IMR-90 (cell line): ENCODE results near the gene TM2D3. TPM values are rescaled to one million over a fixed set of nuclear protein-coding genes. Genes with fewer than 3 reads are reported as not detected.

ENCODE experiments used
- ATAC-seq: fragments of 200-7000 bp; cut with Tn5 transposase; 2 replicates; pipeline ENCODE4 v1.9.1; 2020; ENCODE audit warnings: low read depth, mild to moderate bottlenecking, moderate library complexity
- BruUV-seq: library from RNA; stranded (reverse); fragments of 400-500 nt; replicated peaks from 2 replicates; lab custom pipeline; 2021; lab: Mats Ljungman, UMichigan
- CTCF ChIA-PET: fragments of 300-600 bp; formaldehyde crosslinking; extraction: SDS; loops from one replicate; lab custom pipeline; 2021; ENCODE audit warnings: antibody characterized with exemption; lab: Yijun Ruan, JAX
- POLR2A ChIA-PET: fragments of 300-600 bp; sonication (Branson Sonifier 250); formaldehyde crosslinking; loops from one replicate; lab custom pipeline; 2022; ENCODE audit warnings: antibody characterized with exemption; ENCODE audit not compliant: unreplicated experiment; lab: Charles Lee
- DNase-seq: peaks from one replicate; pipeline ENCODE4 v3.0.0; 2013
- H2AFZ ChIP-seq: replicated peaks from 2 replicates; pipeline ENCODE3; 2013; ENCODE audit warnings: low read length, mild to moderate bottlenecking; ENCODE audit not compliant: poor library complexity
- H2AK5ac ChIP-seq: 2 replicates; pipeline ENCODE4 v1.6.1; 2013; ENCODE audit warnings: low read depth, low read length, inconsistent platforms
- H2AK9ac ChIP-seq: replicated peaks from 2 replicates; pipeline ENCODE3; 2013; ENCODE audit warnings: mild to moderate bottlenecking, low read depth, low read length, moderate library complexity; ENCODE audit not compliant: poor library complexity
- H2BK120ac ChIP-seq: 2 replicates; pipeline ENCODE4 v1.6.1; 2013; ENCODE audit warnings: low read depth, low read length, inconsistent platforms
- H2BK15ac ChIP-seq: 3 replicates; pipeline ENCODE4 v1.6.1; 2013; ENCODE audit warnings: low read depth, low read length, inconsistent platforms
- H2BK20ac ChIP-seq: 2 replicates; pipeline ENCODE4 v1.6.1; 2013; ENCODE audit warnings: low read depth, mild to moderate bottlenecking, inconsistent platforms, low read length, moderate library complexity
- H2BK5ac ChIP-seq: 2 replicates; pipeline ENCODE4 v1.6.1; 2013; ENCODE audit warnings: mild to moderate bottlenecking, low read depth, low read length, inconsistent platforms; ENCODE audit not compliant: poor library complexity, severe bottlenecking
- H3K14ac ChIP-seq: replicated peaks from 2 replicates; pipeline ENCODE4 v1.6.1; 2013; ENCODE audit warnings: low read depth, low read length, inconsistent platforms
- H3K18ac ChIP-seq: 2 replicates; pipeline ENCODE4 v1.6.1; 2013; ENCODE audit warnings: low read depth, low read length, control low read depth
- H3K23ac ChIP-seq: 2 replicates; pipeline ENCODE4 v1.6.1; 2013; ENCODE audit warnings: low read depth, low read length, inconsistent platforms
- H3K27ac ChIP-seq: 2 replicates; pipeline ENCODE4 v1.5.1; 2013; ENCODE audit warnings: mild to moderate bottlenecking, control low read depth, low read length; ENCODE audit not compliant: insufficient read depth
- H3K27me3 ChIP-seq: 2 replicates; pipeline ENCODE4 v1.6.1; 2013; ENCODE audit warnings: low read length; ENCODE audit not compliant: control insufficient read depth, insufficient read depth
- H3K36me3 ChIP-seq: 2 replicates; pipeline ENCODE4 v1.6.1; 2013; ENCODE audit warnings: low read length, mixed read lengths; ENCODE audit not compliant: control insufficient read depth, insufficient read depth
- H3K4ac ChIP-seq: 2 replicates; pipeline ENCODE4 v1.6.1; 2013; ENCODE audit warnings: low read depth, low read length, inconsistent platforms
- H3K4me1 ChIP-seq: 2 replicates; pipeline ENCODE4 v1.6.1; 2013; ENCODE audit warnings: low read length, mixed read lengths; ENCODE audit not compliant: control insufficient read depth, insufficient read depth
- H3K4me2 ChIP-seq: 2 replicates; pipeline ENCODE4 v1.6.1; 2013; ENCODE audit warnings: low read depth, mild to moderate bottlenecking, control low read depth, low read length, moderate library complexity
- H3K4me3 ChIP-seq: 2 replicates; pipeline ENCODE4 v1.5.1; 2013; ENCODE audit warnings: low read depth, mild to moderate bottlenecking, control low read depth, low read length, moderate library complexity; ENCODE audit not compliant: insufficient read depth
- H3K56ac ChIP-seq: 2 replicates; pipeline ENCODE4 v1.6.1; 2013; ENCODE audit warnings: low read length, inconsistent platforms; ENCODE audit not compliant: insufficient read depth; ENCODE audit errors: extremely low read depth
- H3K79me1 ChIP-seq, 2 experiments: 2 replicates each; pipeline ENCODE4 v1.6.1; 2013; ENCODE audit warnings: low read length in 2 of 2, inconsistent platforms in 1 of 2, low read depth in 1 of 2
- H3K9ac ChIP-seq: 2 replicates; pipeline ENCODE4 v1.6.1; 2013; ENCODE audit warnings: low read depth, low read length, control low read depth
- H3K9me1 ChIP-seq: 2 replicates; pipeline ENCODE4 v1.6.1; 2013; ENCODE audit warnings: low read length, inconsistent platforms; ENCODE audit not compliant: insufficient read depth
- H3K9me3 ChIP-seq: 2 replicates; pipeline ENCODE4 v1.6.1; 2013; ENCODE audit warnings: low read length; ENCODE audit not compliant: control insufficient read depth, insufficient read depth
- H4K20me1 ChIP-seq: 2 replicates; pipeline ENCODE4 v1.6.1; 2013; ENCODE audit warnings: low read length, inconsistent platforms; ENCODE audit not compliant: insufficient read depth
- H4K5ac ChIP-seq: 2 replicates; pipeline ENCODE4 v1.6.1; 2013; ENCODE audit warnings: mild to moderate bottlenecking, low read depth, low read length, control low read depth
- H4K8ac ChIP-seq, 2 experiments: 2 replicates each; pipeline ENCODE4 v1.6.1; 2013; ENCODE audit warnings: low read depth in 2 of 2, low read length in 2 of 2, control low read depth in 1 of 2, inconsistent platforms in 1 of 2
- H4K91ac ChIP-seq: 2 replicates; pipeline ENCODE4 v1.6.1; 2013; ENCODE audit warnings: low read depth, low read length, inconsistent platforms; ENCODE audit not compliant: insufficient read depth
- BHLHE40 ChIP-seq: fragments of 150-350 bp; IDR thresholded peaks from 2 replicates; pipeline ENCODE4 v1.6.1; 2016; ENCODE audit warnings: mild to moderate bottlenecking, low read depth, low read length
- CEBPB ChIP-seq: IDR thresholded peaks from 2 replicates; pipeline ENCODE4 v1.6.1; 2012; ENCODE audit warnings: low read depth, low read length, improper control_type of control experiment
- CHD1 ChIP-seq: IDR thresholded peaks from 2 replicates; pipeline ENCODE4 v1.6.1; 2012; ENCODE audit warnings: low read depth, low read length, improper control_type of control experiment
- FOS ChIP-seq: fragments of 150-350 bp; IDR thresholded peaks from 2 replicates; pipeline ENCODE4 v1.6.1; 2016; ENCODE audit warnings: low read depth, low read length
- MAFK ChIP-seq: IDR thresholded peaks from 2 replicates; pipeline ENCODE4 v1.6.1; 2012; ENCODE audit warnings: low read depth, low read length, improper control_type of control experiment
- MAZ ChIP-seq: IDR thresholded peaks from 2 replicates; pipeline ENCODE4 v1.6.1; 2012; ENCODE audit warnings: low read depth, mild to moderate bottlenecking, low read length, improper control_type of control experiment, moderate library complexity, borderline replicate concordance
- NFE2L2 ChIP-seq: fragments of 150-350 bp; IDR thresholded peaks from 2 replicates; pipeline ENCODE4 v1.6.1; 2016; ENCODE audit warnings: low read depth, mild to moderate bottlenecking, low read length
- RAD21 ChIP-seq: IDR thresholded peaks from 2 replicates; pipeline ENCODE4 v1.6.1; 2012; ENCODE audit warnings: low read length, improper control_type of control experiment
- RCOR1 ChIP-seq: IDR thresholded peaks from 2 replicates; pipeline ENCODE4 v1.6.1; 2012; ENCODE audit warnings: mild to moderate bottlenecking, low read length, improper control_type of control experiment; ENCODE audit not compliant: insufficient replicate concordance
- SMC3 ChIP-seq: fragments of 150-350 bp; IDR thresholded peaks from 2 replicates; pipeline ENCODE4 v1.6.1; 2016; ENCODE audit warnings: low read depth, mild to moderate bottlenecking, antibody characterized with exemption, low read length, moderate library complexity
- WGBS, 2 experiments: methylation state at CpG; one replicate each; pipeline versions ENCODE4 v1.1.5 to v1.1.7; 2013; ENCODE audit warnings: missing lambda C conversion rate in 2 of 2; ENCODE audit not compliant: insufficient read length in 1 of 2; ENCODE audit errors: extremely low coverage in 2 of 2; 5-methylcytosine and 5-hydroxymethylcytosine counted together
- dilution Hi-C: fragments of 300-500 bp; cut with HindIII; formaldehyde crosslinking; loops from one replicate; pipeline ENCODE4 v1.14.3; 2018; ENCODE audit warnings: low sequenced_read_pairs; ENCODE audit not compliant: unreplicated experiment
- in situ Hi-C: fragments of 300-500 bp; cut with MboI; formaldehyde crosslinking; loops from 3 replicates; pipeline ENCODE4 v1.14.3; 2019; ENCODE audit warnings: low sequenced_read_pairs, inconsistent platforms, mixed read lengths
- intact Hi-C: fragments of 100-400 bp; cut with micrococcal nuclease; formaldehyde crosslinking; loops from 2 replicates; pipeline ENCODE4 v1.10.0; 2022
- polyA plus RNA-seq, 3 experiments: library from polyadenylated mRNA; depleted of rRNA; stranded (reverse); fragments of >200 nt; gene quantifications; 2 replicates each; pipeline ENCODE4 v1.2.3, GENCODE V29; 2012; ENCODE audit warnings: low replicate concordance in 1 of 3
- total RNA-seq: library from RNA; depleted of rRNA; stranded (reverse); fragments of >200 nt; gene quantifications from 2 replicates; pipeline ENCODE4 v1.2.3, GENCODE V29; 2012
- TF ChIP-seq, protein P1 (sequence below): conservative IDR thresholded peaks from 2 replicates; pipeline ENCODE4 v1.5.1; 2012; ENCODE audit warnings: mild to moderate bottlenecking, low read depth, low read length, improper control_type of control experiment

The TM2D3 gene
- total and polyA plus RNA-seq, 2 of the 4 experiments (the other 2 are of a cell fraction) = 27.4 to 34.5 TPM

GRCh38 chr15:101654171-101654570, 2.0 kb upstream of the TM2D3 start:
- Histone ChIP-seq H4K5ac (no peak overlapping the region), H3K4me2 (no peak overlapping the region), H3K4me3 (no peak overlapping the region), H3K9ac (no peak overlapping the region), H3K9me1 (peaks cover 7% of the 10 kb centered on the region; the same call in 1 of the 2 replicates), H2AFZ (no peak overlapping the region), H3K18ac (no peak overlapping the region), H3K4ac (no peak overlapping the region), H3K36me3 (peaks cover 11% of the 10 kb centered on the region), H2BK15ac (no peak overlapping the region), H2BK20ac (no peak overlapping the region), H3K23ac (no peak overlapping the region), H2AK5ac (no peak overlapping the region), H4K8ac (no peak overlapping the region), H3K79me1 (peaks cover 12 to 26% of the 10 kb centered on the region in 2 experiments), H2BK5ac (no peak overlapping the region), H2BK120ac (no peak overlapping the region), H2AK9ac (no peak overlapping the region), H3K27me3 (no peaks in the 10 kb centered on the region), H3K56ac (no peak overlapping the region), H3K14ac (no peak overlapping the region), H3K4me1 (peaks cover 5% of the 10 kb centered on the region), H3K27ac (no peak overlapping the region), H4K20me1 (peaks cover 7% of the 10 kb centered on the region; the same call in 1 of the 2 replicates), H3K9me3 (no peaks in the 10 kb centered on the region), H4K91ac (no peak overlapping the region)
- in situ Hi-C loops (no loop called here), intact Hi-C loops (loop anchor here (5.0 kb wide), 1 partner anchor 68 kb away; the partner anchor contains the start of gene TARS3), dilution Hi-C loops (no loop called here)
- no peak for TF ChIP-seq NFE2L2
- TF ChIP-seq MAZ = no peak
- no peak for TF ChIP-seq SMC3
- TF ChIP-seq BHLHE40 = no peak
- no peak for TF ChIP-seq RCOR1
- TF ChIP-seq MAFK = no peak
- TF ChIP-seq CHD1 = no peak
- no peak for TF ChIP-seq RAD21
- TF ChIP-seq, protein P1, sequence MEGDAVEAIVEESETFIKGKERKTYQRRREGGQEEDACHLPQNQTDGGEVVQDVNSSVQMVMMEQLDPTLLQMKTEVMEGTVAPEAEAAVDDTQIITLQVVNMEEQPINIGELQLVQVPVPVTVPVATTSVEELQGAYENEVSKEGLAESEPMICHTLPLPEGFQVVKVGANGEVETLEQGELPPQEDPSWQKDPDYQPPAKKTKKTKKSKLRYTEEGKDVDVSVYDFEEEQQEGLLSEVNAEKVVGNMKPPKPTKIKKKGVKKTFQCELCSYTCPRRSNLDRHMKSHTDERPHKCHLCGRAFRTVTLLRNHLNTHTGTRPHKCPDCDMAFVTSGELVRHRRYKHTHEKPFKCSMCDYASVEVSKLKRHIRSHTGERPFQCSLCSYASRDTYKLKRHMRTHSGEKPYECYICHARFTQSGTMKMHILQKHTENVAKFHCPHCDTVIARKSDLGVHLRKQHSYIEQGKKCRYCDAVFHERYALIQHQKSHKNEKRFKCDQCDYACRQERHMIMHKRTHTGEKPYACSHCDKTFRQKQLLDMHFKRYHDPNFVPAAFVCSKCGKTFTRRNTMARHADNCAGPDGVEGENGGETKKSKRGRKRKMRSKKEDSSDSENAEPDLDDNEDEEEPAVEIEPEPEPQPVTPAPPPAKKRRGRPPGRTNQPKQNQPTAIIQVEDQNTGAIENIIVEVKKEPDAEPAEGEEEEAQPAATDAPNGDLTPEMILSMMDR = no peak
- no peak for TF ChIP-seq FOS
- TF ChIP-seq CEBPB = no peak
- ATAC-seq (no peak), DNase-seq (no peak)
- BruUV-seq = no TSS peak
- 60% methylated on average over 1 of the region's 8 CpGs; no CpG with 5 or more reads in 1 of the 2 experiments for WGBS, 2 experiments
- ChIA-PET CTCF (no interaction called here), POLR2A (no interaction called here)
